Measurements from ENCODE around the gene TBP.
A peak's percentile ranks its signal among the peaks of the same experiment; 100 is the strongest.

DNA sequence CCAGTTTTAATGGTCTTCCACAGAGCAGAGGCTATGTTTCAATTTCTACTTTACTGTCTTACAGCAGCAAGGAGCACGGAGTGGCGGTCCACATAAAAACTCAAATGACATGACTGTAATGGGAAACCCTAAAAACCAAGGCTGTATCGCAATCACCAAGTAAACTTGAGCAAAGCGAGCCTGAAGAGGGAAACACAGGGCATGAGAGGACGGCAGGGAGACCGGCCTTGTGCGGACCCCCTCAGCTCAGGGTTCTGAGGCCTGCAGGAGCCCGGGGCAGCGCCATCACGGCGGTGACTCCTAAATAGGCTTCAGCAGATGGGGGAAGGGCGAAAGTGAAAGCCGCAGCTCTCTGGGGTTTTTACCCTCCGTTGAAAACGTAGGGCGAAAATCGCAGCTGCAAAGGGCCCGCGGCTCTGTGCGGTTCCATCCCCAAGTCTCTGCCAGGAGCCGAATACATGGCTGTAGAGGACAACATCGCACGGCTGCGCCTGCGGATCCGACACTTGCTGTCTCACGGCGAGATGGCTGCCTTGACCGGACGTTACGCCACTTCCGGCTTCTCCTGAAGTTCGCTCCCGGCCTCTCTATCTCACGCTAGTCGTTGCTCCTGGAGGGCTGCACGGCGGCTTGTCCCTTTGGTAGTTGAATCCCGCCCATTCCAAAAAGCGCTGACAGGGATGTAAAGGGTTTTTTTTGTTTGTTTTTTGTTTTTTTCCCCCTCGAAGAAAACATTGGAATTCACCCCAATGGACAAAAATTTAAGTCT, 1.2 kb upstream of the TBP start, which contains the start of gene PSMB1:
- TF ChIP-seq, protein P1, sequence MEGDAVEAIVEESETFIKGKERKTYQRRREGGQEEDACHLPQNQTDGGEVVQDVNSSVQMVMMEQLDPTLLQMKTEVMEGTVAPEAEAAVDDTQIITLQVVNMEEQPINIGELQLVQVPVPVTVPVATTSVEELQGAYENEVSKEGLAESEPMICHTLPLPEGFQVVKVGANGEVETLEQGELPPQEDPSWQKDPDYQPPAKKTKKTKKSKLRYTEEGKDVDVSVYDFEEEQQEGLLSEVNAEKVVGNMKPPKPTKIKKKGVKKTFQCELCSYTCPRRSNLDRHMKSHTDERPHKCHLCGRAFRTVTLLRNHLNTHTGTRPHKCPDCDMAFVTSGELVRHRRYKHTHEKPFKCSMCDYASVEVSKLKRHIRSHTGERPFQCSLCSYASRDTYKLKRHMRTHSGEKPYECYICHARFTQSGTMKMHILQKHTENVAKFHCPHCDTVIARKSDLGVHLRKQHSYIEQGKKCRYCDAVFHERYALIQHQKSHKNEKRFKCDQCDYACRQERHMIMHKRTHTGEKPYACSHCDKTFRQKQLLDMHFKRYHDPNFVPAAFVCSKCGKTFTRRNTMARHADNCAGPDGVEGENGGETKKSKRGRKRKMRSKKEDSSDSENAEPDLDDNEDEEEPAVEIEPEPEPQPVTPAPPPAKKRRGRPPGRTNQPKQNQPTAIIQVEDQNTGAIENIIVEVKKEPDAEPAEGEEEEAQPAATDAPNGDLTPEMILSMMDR (IDR thresholded peaks at IDR 0.05): no peak
- TF ChIP-seq POLR2A (IDR thresholded peaks at IDR 0.05): peak; percentile 90
